Measurements from ENCODE around the gene CUL1.
A peak's percentile ranks its signal among the peaks of the same experiment; 100 is the strongest.

CUL1 gene

GRCh38 chr7:148717266-148717793, 18.6 kb downstream of the CUL1 start:
- no peak for TF ChIP-seq CTCF (IDR thresholded peaks at IDR 0.05; ENCODE audit: low read length, missing control alignments)
- no peak for DNase-seq (ENCODE audit: low read depth)
- H3K4me3 ChIP-seq (replicated peaks; ENCODE audit: low read depth, low read length), result no peak overlapping the region

GRCh38 chr7:148718431-148718830, 19.7 kb downstream of the CUL1 start:
- no peak for TF ChIP-seq CTCF (IDR thresholded peaks at IDR 0.05; ENCODE audit: low read length, missing control alignments)
- DNase-seq (ENCODE audit: low read depth), result no peak
- H3K4me3 ChIP-seq (replicated peaks; ENCODE audit: low read depth, low read length), result no peak overlapping the region

- no peak for TF ChIP-seq CTCF (IDR thresholded peaks at IDR 0.05; ENCODE audit: low read length, missing control alignments)
- DNase-seq (ENCODE audit: low read depth), result no peak
- no peak overlapping the region for H3K4me3 ChIP-seq (replicated peaks; ENCODE audit: low read depth, low read length)
Measured at GRCh38 chr7:148719753-148720152, 21.1 kb downstream of the CUL1 start.

- peak; percentile 31 for DNase-seq (ENCODE audit: low read depth)
- H3K4me3 ChIP-seq (replicated peaks; ENCODE audit: low read depth, low read length), result no peak overlapping the region
- TF ChIP-seq CTCF (IDR thresholded peaks at IDR 0.05; ENCODE audit: low read length, missing control alignments), result no peak
Measured at GRCh38 chr7:148720472-148720871, 21.8 kb downstream of the CUL1 start.

DNA sequence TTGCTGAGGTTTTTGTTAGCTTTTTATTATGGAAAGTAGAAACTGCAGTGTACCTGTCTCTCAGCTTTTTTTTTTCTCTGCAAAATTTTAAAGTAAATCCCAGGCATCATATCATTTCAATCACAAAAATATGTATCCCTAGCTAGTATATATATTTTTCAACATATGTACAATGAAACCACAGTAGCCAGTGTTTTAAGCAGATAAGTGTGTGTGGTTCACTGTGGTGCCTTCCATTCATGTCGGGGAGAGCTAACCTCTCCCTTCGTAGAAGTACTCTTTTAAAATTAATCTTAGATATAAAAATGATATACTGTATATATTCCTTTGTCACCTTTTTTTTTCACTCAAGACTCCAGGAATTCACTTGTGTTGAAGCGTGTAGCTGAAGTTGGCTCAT, 22.7 kb downstream of the CUL1 start:
- no peak for TF ChIP-seq CTCF (IDR thresholded peaks at IDR 0.05; ENCODE audit: low read length, missing control alignments)
- no peak overlapping the region for H3K4me3 ChIP-seq (replicated peaks; ENCODE audit: low read depth, low read length)
- no peak for DNase-seq (ENCODE audit: low read depth)

- no peak for TF ChIP-seq CTCF (IDR thresholded peaks at IDR 0.05; ENCODE audit: low read length, missing control alignments)
- peak; percentile 16 for DNase-seq (ENCODE audit: low read depth)
Measured at GRCh38 chr7:148722340-148723165, 23.9 kb downstream of the CUL1 start.

GRCh38 chr7:148723166-148723559, 24.5 kb downstream of the CUL1 start:
- DNase-seq (ENCODE audit: low read depth), result no peak
- H3K4me3 ChIP-seq (replicated peaks; ENCODE audit: low read depth, low read length), result no peak overlapping the region
- no peak for TF ChIP-seq CTCF (IDR thresholded peaks at IDR 0.05; ENCODE audit: low read length, missing control alignments)

More at GRCh38 chr7:148722340-148723165, 23.9 kb downstream of the CUL1 start:
- no peak overlapping the region for H3K4me3 ChIP-seq (replicated peaks; ENCODE audit: low read depth, low read length)
